Muscle layer of colon (tissue), 2 donors: ENCODE measurements around the gene TRABD.
"Not testable (repeated sequence)": the region's sequence is repeated elsewhere in the genome, so short reads cannot be mapped to it uniquely, and the experiment has no call there.

ENCODE experiments used
- H3K27ac ChIP-seq: one replicate; pipeline ENCODE4 v1.7.0; 2013; ENCODE audit warnings: low read depth, mild to moderate bottlenecking, low read length, moderate library complexity
- H3K27me3 ChIP-seq, 2 donors: one replicate each; pipeline ENCODE4 v1.7.0; 2013; ENCODE audit warnings: low read length in 2 of 2, mild to moderate bottlenecking in 2 of 2; ENCODE audit not compliant: insufficient read depth in 2 of 2, control insufficient read depth in 1 of 2
- H3K36me3 ChIP-seq: one replicate; pipeline ENCODE4 v1.7.0; 2013; ENCODE audit warnings: mild to moderate bottlenecking, low read length; ENCODE audit not compliant: insufficient read depth
- H3K4me1 ChIP-seq: one replicate; pipeline ENCODE4 v1.7.0; 2013; ENCODE audit warnings: mild to moderate bottlenecking, low read length; ENCODE audit not compliant: insufficient read depth
- H3K4me3 ChIP-seq, 2 donors: one replicate each; pipeline ENCODE4 v1.7.0; 2013; ENCODE audit warnings: low read length in 2 of 2, low read depth in 1 of 2, mild to moderate bottlenecking in 1 of 2, moderate library complexity in 1 of 2
- H3K9ac ChIP-seq: one replicate; pipeline ENCODE4 v1.7.0; 2013; ENCODE audit warnings: low read length
- H3K9me3 ChIP-seq: one replicate; pipeline ENCODE4 v1.7.0; 2013; ENCODE audit warnings: mild to moderate bottlenecking, low read length
- donor health status: abdominal sarcoma.
- donor health status: Adenocarcinoma of cecum.

Gene TRABD

GRCh38 chr22:50145721-50146438, 39.8 kb upstream of the TRABD start:
- no peak overlapping the region for H3K9ac ChIP-seq
- no peaks in the 10 kb centered on the region for H3K27me3 ChIP-seq
- no peak overlapping the region for H3K4me3 ChIP-seq
- no peaks in the 10 kb centered on the region for H3K4me1 ChIP-seq
- no peaks in the 10 kb centered on the region for H3K9me3 ChIP-seq
- H3K27ac ChIP-seq, result no peak overlapping the region
- H3K36me3 ChIP-seq, result no peaks in the 10 kb centered on the region

GRCh38 chr22:50146439-50147238, 39.1 kb upstream of the TRABD start:
- Histone ChIP-seq H3K36me3 (no peaks in the 10 kb centered on the region), H3K9ac (no peak overlapping the region), H3K27ac (no peak overlapping the region), H3K27me3 (no peaks in the 10 kb centered on the region), H3K4me3 (no peak overlapping the region), H3K4me1 (no peaks in the 10 kb centered on the region), H3K9me3 (no peaks in the 10 kb centered on the region)

- H3K4me1 ChIP-seq, H3K27me3 ChIP-seq, H3K9ac ChIP-seq, H3K27ac ChIP-seq, H3K4me3 ChIP-seq, H3K36me3 ChIP-seq, H3K9me3 ChIP-seq: not testable (repeated sequence)
These were observed 38.2 kb upstream of the TRABD start for GRCh38 chr22:50147258-50148165.

GRCh38 chr22:50148166-50148500, 37.6 kb upstream of the TRABD start:
- H3K27ac ChIP-seq, result no peak overlapping the region
- H3K4me1 ChIP-seq, result no peaks in the 10 kb centered on the region
- H3K9me3 ChIP-seq, result no peaks in the 10 kb centered on the region
- H3K27me3 ChIP-seq, result no peaks in the 10 kb centered on the region
- no peak overlapping the region for H3K9ac ChIP-seq
- no peaks in the 10 kb centered on the region for H3K36me3 ChIP-seq
- H3K4me3 ChIP-seq, result no peak overlapping the region

GRCh38 chr22:50148991-50149721, 36.6 kb upstream of the TRABD start:
- Histone ChIP-seq H3K9me3 (no peaks in the 10 kb centered on the region), H3K4me3 (no peak overlapping the region), H3K27me3 (no peaks in the 10 kb centered on the region), H3K4me1 (no peaks in the 10 kb centered on the region), H3K9ac (no peak overlapping the region), H3K36me3 (no peaks in the 10 kb centered on the region), H3K27ac (no peak overlapping the region)

GRCh38 chr22:50150161-50151129, 35.3 kb upstream of the TRABD start:
- no peak overlapping the region for H3K27ac ChIP-seq
- H3K36me3 ChIP-seq, result no peaks in the 10 kb centered on the region
- no peaks in the 10 kb centered on the region for H3K4me1 ChIP-seq
- H3K4me3 ChIP-seq, result no peak overlapping the region
- no peak overlapping the region for H3K9ac ChIP-seq
- no peaks in the 10 kb centered on the region for H3K27me3 ChIP-seq
- H3K9me3 ChIP-seq, result no peaks in the 10 kb centered on the region

- Histone ChIP-seq H3K27me3 (no peaks in the 10 kb centered on the region), H3K36me3 (no peaks in the 10 kb centered on the region), H3K4me1 (no peaks in the 10 kb centered on the region), H3K4me3 (no peak overlapping the region), H3K9ac (no peak overlapping the region), H3K9me3 (no peaks in the 10 kb centered on the region), H3K27ac (no peak overlapping the region)
These were observed 33.9 kb upstream of the TRABD start for GRCh38 chr22:50151571-50152537.

GRCh38 chr22:50153056-50153755, 32.5 kb upstream of the TRABD start:
- no peak overlapping the region for H3K9ac ChIP-seq
- H3K4me3 ChIP-seq, result no peak overlapping the region
- H3K36me3 ChIP-seq, result no peaks in the 10 kb centered on the region
- H3K4me1 ChIP-seq, result no peaks in the 10 kb centered on the region
- no peaks in the 10 kb centered on the region for H3K9me3 ChIP-seq
- no peak overlapping the region for H3K27ac ChIP-seq
- no peaks in the 10 kb centered on the region for H3K27me3 ChIP-seq

GRCh38 chr22:50153756-50154140, 32.0 kb upstream of the TRABD start:
- Histone ChIP-seq H3K9me3 (no peaks in the 10 kb centered on the region), H3K9ac (no peak overlapping the region), H3K4me3 (no peak overlapping the region), H3K36me3 (no peaks in the 10 kb centered on the region), H3K27me3 (no peaks in the 10 kb centered on the region), H3K4me1 (no peaks in the 10 kb centered on the region), H3K27ac (no peak overlapping the region)
